Measurements from ENCODE around the gene SLC6A7.
"Not testable (repeated sequence)": the region's sequence is repeated elsewhere in the genome, so short reads cannot be mapped to it uniquely, and the experiment has no call there.

Gene SLC6A7

GRCh38 chr5:150239099-150239793 is 49.4 kb downstream of the SLC6A7 start:
- FAIRE-seq (no peak), DNase-seq (ENCODE audit: insufficient read length) (no peak)
- TF ChIP-seq POLR2AphosphoS5 (IDR thresholded peaks at IDR 0.05; ENCODE audit: low read depth, low read length): no peak
- no peak for TF ChIP-seq POLR2A (IDR thresholded peaks at IDR 0.05; ENCODE audit: low read depth, low read length)
- TF ChIP-seq TAF1 (IDR thresholded peaks at IDR 0.05; ENCODE audit: borderline replicate concordance, low read depth, low read length): no peak

GRCh38 chr5:150239794-150240122 is 49.9 kb downstream of the SLC6A7 start:
- DNase-seq (ENCODE audit: insufficient read length) (no peak), FAIRE-seq (no peak)
- no peak for TF ChIP-seq POLR2A (IDR thresholded peaks at IDR 0.05; ENCODE audit: low read depth, low read length)
- no peak for TF ChIP-seq TAF1 (IDR thresholded peaks at IDR 0.05; ENCODE audit: borderline replicate concordance, low read depth, low read length)
- TF ChIP-seq POLR2AphosphoS5 (IDR thresholded peaks at IDR 0.05; ENCODE audit: low read depth, low read length): no peak

GRCh38 chr5:150241298-150242160 is 51.7 kb downstream of the SLC6A7 start:
- TF ChIP-seq POLR2A (IDR thresholded peaks at IDR 0.05; ENCODE audit: low read depth, low read length) (no peak), POLR2AphosphoS5 (IDR thresholded peaks at IDR 0.05; ENCODE audit: low read depth, low read length) (no peak), TAF1 (IDR thresholded peaks at IDR 0.05; ENCODE audit: borderline replicate concordance, low read depth, low read length) (no peak)
- FAIRE-seq (no peak), DNase-seq (ENCODE audit: insufficient read length) (no peak)

- no peak for TF ChIP-seq TAF1 (IDR thresholded peaks at IDR 0.05; ENCODE audit: borderline replicate concordance, low read depth, low read length)
- TF ChIP-seq POLR2A (IDR thresholded peaks at IDR 0.05; ENCODE audit: low read depth, low read length): no peak
- TF ChIP-seq POLR2AphosphoS5 (IDR thresholded peaks at IDR 0.05; ENCODE audit: low read depth, low read length): no peak
- no peak for FAIRE-seq
- no peak for DNase-seq (ENCODE audit: insufficient read length)
Observed at GRCh38 chr5:150242251-150242894, 52.5 kb downstream of the SLC6A7 start.

- TF ChIP-seq POLR2A (IDR thresholded peaks at IDR 0.05; ENCODE audit: low read depth, low read length) (no peak), POLR2AphosphoS5 (IDR thresholded peaks at IDR 0.05; ENCODE audit: low read depth, low read length) (no peak), TAF1 (IDR thresholded peaks at IDR 0.05; ENCODE audit: borderline replicate concordance, low read depth, low read length) (no peak)
- FAIRE-seq (no peak), DNase-seq (ENCODE audit: insufficient read length) (no peak)
Observed at GRCh38 chr5:150243590-150243989, 53.7 kb downstream of the SLC6A7 start.

GRCh38 chr5:150244209-150244608 is 54.3 kb downstream of the SLC6A7 start:
- no peak for TF ChIP-seq POLR2A (IDR thresholded peaks at IDR 0.05; ENCODE audit: low read depth, low read length)
- no peak for TF ChIP-seq POLR2AphosphoS5 (IDR thresholded peaks at IDR 0.05; ENCODE audit: low read depth, low read length)
- TF ChIP-seq TAF1 (IDR thresholded peaks at IDR 0.05; ENCODE audit: borderline replicate concordance, low read depth, low read length): no peak
- DNase-seq (ENCODE audit: insufficient read length) (no peak), FAIRE-seq (no peak)

GRCh38 chr5:150245111-150245789 is 55.4 kb downstream of the SLC6A7 start:
- DNase-seq (ENCODE audit: insufficient read length) (no peak), FAIRE-seq (no peak)
- no peak for TF ChIP-seq TAF1 (IDR thresholded peaks at IDR 0.05; ENCODE audit: borderline replicate concordance, low read depth, low read length)
- no peak for TF ChIP-seq POLR2A (IDR thresholded peaks at IDR 0.05; ENCODE audit: low read depth, low read length)
- TF ChIP-seq POLR2AphosphoS5 (IDR thresholded peaks at IDR 0.05; ENCODE audit: low read depth, low read length): no peak

GRCh38 chr5:150245808-150246207 is 55.9 kb downstream of the SLC6A7 start:
- FAIRE-seq (no peak), DNase-seq (ENCODE audit: insufficient read length) (no peak)
- TF ChIP-seq TAF1 (IDR thresholded peaks at IDR 0.05; ENCODE audit: borderline replicate concordance, low read depth, low read length): no peak
- no peak for TF ChIP-seq POLR2A (IDR thresholded peaks at IDR 0.05; ENCODE audit: low read depth, low read length)
- no peak for TF ChIP-seq POLR2AphosphoS5 (IDR thresholded peaks at IDR 0.05; ENCODE audit: low read depth, low read length)

- no peak for FAIRE-seq
- TF ChIP-seq POLR2AphosphoS5 (IDR thresholded peaks at IDR 0.05; ENCODE audit: low read depth, low read length) (no peak), TAF1 (IDR thresholded peaks at IDR 0.05; ENCODE audit: borderline replicate concordance, low read depth, low read length) (no peak), POLR2A (IDR thresholded peaks at IDR 0.05; ENCODE audit: low read depth, low read length) (no peak)
- no peak for DNase-seq (ENCODE audit: insufficient read length)
Observed at GRCh38 chr5:150246429-150246828, 56.6 kb downstream of the SLC6A7 start.

GRCh38 chr5:150246835-150247234 is 57.0 kb downstream of the SLC6A7 start:
- no peak for DNase-seq (ENCODE audit: insufficient read length)
- FAIRE-seq: no peak
- no peak for TF ChIP-seq TAF1 (IDR thresholded peaks at IDR 0.05; ENCODE audit: borderline replicate concordance, low read depth, low read length)
- no peak for TF ChIP-seq POLR2A (IDR thresholded peaks at IDR 0.05; ENCODE audit: low read depth, low read length)
- TF ChIP-seq POLR2AphosphoS5 (IDR thresholded peaks at IDR 0.05; ENCODE audit: low read depth, low read length): no peak

GRCh38 chr5:150247726-150248125 is 57.9 kb downstream of the SLC6A7 start:
- TF ChIP-seq POLR2A (IDR thresholded peaks at IDR 0.05; ENCODE audit: low read depth, low read length): no peak
- TF ChIP-seq POLR2AphosphoS5 (IDR thresholded peaks at IDR 0.05; ENCODE audit: low read depth, low read length): no peak
- TF ChIP-seq TAF1 (IDR thresholded peaks at IDR 0.05; ENCODE audit: borderline replicate concordance, low read depth, low read length): no peak
- FAIRE-seq: no peak

GRCh38 chr5:150248493-150248892 is 58.6 kb downstream of the SLC6A7 start:
- not testable (repeated sequence) for FAIRE-seq; DNase-seq (ENCODE audit: insufficient read length)

More at GRCh38 chr5:150247726-150248125, 57.9 kb downstream of the SLC6A7 start:
- DNase-seq (ENCODE audit: insufficient read length): no peak

Measured in GM12892 (cell line).